GM19023 (cell line): ENCODE data around the gene SIAE.

ENCODE experiments used
- ATAC-seq: cut with Tn5 transposase; IDR thresholded peaks from one replicate; pipeline ENCODE4 v1.9.1; 2021; ENCODE audit warnings: mild to moderate bottlenecking, moderate library complexity; ENCODE audit not compliant: unreplicated experiment

The SIAE gene

GRCh38 chr11:124583781-124584180 is 89.8 kb downstream of the SIAE start:
- no peak for ATAC-seq
